Endothelial cell of hepatic sinusoid (primary cell): ENCODE results near the gene VNN1.
"Not testable (repeated sequence)": the region's sequence is repeated elsewhere in the genome, so short reads cannot be mapped to it uniquely, and the experiment has no call there.

Experiments used
- in situ Hi-C: cut with HindIII; loops from 2 replicates; pipeline ENCODE4 v1.10.0; 2017; ENCODE audit warnings: low sequenced_read_pairs

Gene VNN1

GRCh38 chr6:132725471-132725870 lies 11.6 kb upstream of the VNN1 start:
- in situ Hi-C loops = no loop called here

- in situ Hi-C loops = no loop called here
Observed at GRCh38 chr6:132719736-132720448, 6.0 kb upstream of the VNN1 start.

- in situ Hi-C loops = no loop called here
Observed at GRCh38 chr6:132715881-132716637, 2.2 kb upstream of the VNN1 start.

GRCh38 chr6:132715204-132715603 lies 1.3 kb upstream of the VNN1 start:
- in situ Hi-C loops = no loop called here

- in situ Hi-C loops = no loop called here
Observed at GRCh38 chr6:132714160-132714559, 305 bp upstream of the VNN1 start.

GRCh38 chr6:132712366-132712765 lies 1.5 kb downstream of the VNN1 start:
- in situ Hi-C loops = no loop called here

- in situ Hi-C loops = no loop called here
Observed at GRCh38 chr6:132708771-132709170, 5.1 kb downstream of the VNN1 start.

GRCh38 chr6:132708002-132708401 lies 5.9 kb downstream of the VNN1 start:
- in situ Hi-C loops = no loop called here

- in situ Hi-C loops = not testable (repeated sequence)
Observed at GRCh38 chr6:132706756-132707155, 7.1 kb downstream of the VNN1 start.

GRCh38 chr6:132703936-132704335 lies 9.9 kb downstream of the VNN1 start:
- in situ Hi-C loops = no loop called here

- in situ Hi-C loops = no loop called here
Observed at GRCh38 chr6:132698608-132699007, 15.2 kb downstream of the VNN1 start.

- in situ Hi-C loops = no loop called here
Observed at GRCh38 chr6:132695773-132696172, 18.1 kb downstream of the VNN1 start.

GRCh38 chr6:132693478-132693877 lies 20.4 kb downstream of the VNN1 start:
- in situ Hi-C loops = no loop called here

GRCh38 chr6:132690678-132691077 lies 23.2 kb downstream of the VNN1 start:
- in situ Hi-C loops = no loop called here

- in situ Hi-C loops = no loop called here
Observed at GRCh38 chr6:132687306-132687705, 26.5 kb downstream of the VNN1 start.

- in situ Hi-C loops = no loop called here
Observed at GRCh38 chr6:132686531-132686930, 27.3 kb downstream of the VNN1 start.

- in situ Hi-C loops = no loop called here
Observed at GRCh38 chr6:132685009-132685408, 28.8 kb downstream of the VNN1 start.

GRCh38 chr6:132684272-132684671 lies 29.6 kb downstream of the VNN1 start:
- in situ Hi-C loops = no loop called here

- in situ Hi-C loops = no loop called here
Observed at GRCh38 chr6:132683543-132683942, 30.3 kb downstream of the VNN1 start.

GRCh38 chr6:132679094-132679493 lies 34.8 kb downstream of the VNN1 start:
- in situ Hi-C loops = not testable (repeated sequence)

- in situ Hi-C loops = no loop called here
Observed at GRCh38 chr6:132675749-132676148, 38.1 kb downstream of the VNN1 start.

- in situ Hi-C loops = no loop called here
Observed at GRCh38 chr6:132675002-132675401, 38.9 kb downstream of the VNN1 start.
